Measurements from ENCODE around the gene ELAVL1. TPM values are rescaled to one million over a fixed set of nuclear protein-coding genes. Genes with fewer than 3 reads are reported as not detected.

Gene ELAVL1
- total and polyA plus RNA-seq, 2 of the 13 experiments (the other 11 are each of a cell fraction or from before 2014, with no cell fraction given) = 27.9 to 38.4 TPM

GRCh38 chr19:8001995-8002849 lies 3.2 kb downstream of the ELAVL1 start (continued):
- TF ChIP-seq SMAD9 (CRISPR knock-in tag; IDR thresholded peaks at IDR 0.05) (0 out of 2 replicates have a peak, but pooled peaks have one; percentile 34), ZNF773 (CRISPR knock-in tag; IDR thresholded peaks at IDR 0.05; ENCODE audit: borderline replicate concordance) (no peak), CENPX (CRISPR knock-in tag; IDR thresholded peaks at IDR 0.05) (no peak), KAT8 (CRISPR knock-in tag; IDR thresholded peaks at IDR 0.05) (peak; percentile 53; the same call in 1 of the 2 replicates), ZNF121 (CRISPR knock-in tag; IDR thresholded peaks at IDR 0.05) (no peak), RBFOX2 (IDR thresholded peaks at IDR 0.05; ENCODE audit: low read depth, low read length) (no peak), DMAP1 (CRISPR knock-in tag; IDR thresholded peaks at IDR 0.05) (no peak), KDM5B (CRISPR knock-in tag; IDR thresholded peaks at IDR 0.05; ENCODE audit: borderline replicate concordance) (peak; percentile 68; the same call in 1 of the 2 replicates), SCMH1 (CRISPR knock-in tag; IDR thresholded peaks at IDR 0.05; ENCODE audit: borderline replicate concordance) (no peak), KLF11 (CRISPR knock-in tag; IDR thresholded peaks at IDR 0.05) (no peak), ZNF510 (CRISPR knock-in tag; IDR thresholded peaks at IDR 0.05; ENCODE audit: low read depth) (no peak), NR2C2 (CRISPR knock-in tag; IDR thresholded peaks at IDR 0.05; ENCODE audit: borderline replicate concordance) (no peak), ZNF275 (CRISPR knock-in tag; IDR thresholded peaks at IDR 0.05; ENCODE audit: borderline replicate concordance) (no peak), AGO2 (optimal IDR thresholded peaks at IDR 0.05; ENCODE audit: low read depth, low read length) (peak; percentile 28), RXRA (CRISPR knock-in tag; IDR thresholded peaks at IDR 0.05) (peak; percentile 57; the same call in 1 of the 2 replicates)
- TF ChIP-seq, protein P1, sequence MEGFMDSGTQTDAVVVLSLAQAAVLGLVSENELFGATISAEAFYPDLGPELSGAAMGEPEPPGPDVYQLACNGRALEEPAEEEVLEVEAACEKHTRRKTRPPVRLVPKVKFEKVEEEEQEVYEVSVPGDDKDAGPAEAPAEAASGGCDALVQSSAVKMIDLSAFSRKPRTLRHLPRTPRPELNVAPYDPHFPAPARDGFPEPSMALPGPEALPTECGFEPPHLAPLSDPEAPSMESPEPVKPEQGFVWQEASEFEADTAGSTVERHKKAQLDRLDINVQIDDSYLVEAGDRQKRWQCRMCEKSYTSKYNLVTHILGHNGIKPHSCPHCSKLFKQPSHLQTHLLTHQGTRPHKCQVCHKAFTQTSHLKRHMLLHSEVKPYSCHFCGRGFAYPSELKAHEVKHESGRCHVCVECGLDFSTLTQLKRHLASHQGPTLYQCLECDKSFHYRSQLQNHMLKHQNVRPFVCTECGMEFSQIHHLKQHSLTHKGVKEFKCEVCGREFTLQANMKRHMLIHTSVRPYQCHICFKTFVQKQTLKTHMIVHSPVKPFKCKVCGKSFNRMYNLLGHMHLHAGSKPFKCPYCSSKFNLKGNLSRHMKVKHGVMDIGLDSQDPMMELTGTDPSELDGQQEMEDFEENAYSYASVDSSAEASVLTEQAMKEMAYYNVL (CRISPR knock-in tag; IDR thresholded peaks at IDR 0.05; ENCODE audit: borderline replicate concordance) = peak; percentile 64; the same call in 1 of the 2 replicates
- TF ChIP-seq, protein P2, sequence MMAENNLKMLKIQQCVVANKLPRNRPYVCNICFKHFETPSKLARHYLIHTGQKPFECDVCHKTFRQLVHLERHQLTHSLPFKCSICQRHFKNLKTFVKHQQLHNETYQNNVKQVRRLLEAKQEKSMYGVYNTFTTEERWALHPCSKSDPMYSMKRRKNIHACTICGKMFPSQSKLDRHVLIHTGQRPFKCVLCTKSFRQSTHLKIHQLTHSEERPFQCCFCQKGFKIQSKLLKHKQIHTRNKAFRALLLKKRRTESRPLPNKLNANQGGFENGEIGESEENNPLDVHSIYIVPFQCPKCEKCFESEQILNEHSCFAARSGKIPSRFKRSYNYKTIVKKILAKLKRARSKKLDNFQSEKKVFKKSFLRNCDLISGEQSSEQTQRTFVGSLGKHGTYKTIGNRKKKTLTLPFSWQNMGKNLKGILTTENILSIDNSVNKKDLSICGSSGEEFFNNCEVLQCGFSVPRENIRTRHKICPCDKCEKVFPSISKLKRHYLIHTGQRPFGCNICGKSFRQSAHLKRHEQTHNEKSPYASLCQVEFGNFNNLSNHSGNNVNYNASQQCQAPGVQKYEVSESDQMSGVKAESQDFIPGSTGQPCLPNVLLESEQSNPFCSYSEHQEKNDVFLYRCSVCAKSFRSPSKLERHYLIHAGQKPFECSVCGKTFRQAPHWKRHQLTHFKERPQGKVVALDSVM (CRISPR knock-in tag; IDR thresholded peaks at IDR 0.05) = peak; percentile 65; the same call in 1 of the 2 replicates
- TF ChIP-seq, protein P3, sequence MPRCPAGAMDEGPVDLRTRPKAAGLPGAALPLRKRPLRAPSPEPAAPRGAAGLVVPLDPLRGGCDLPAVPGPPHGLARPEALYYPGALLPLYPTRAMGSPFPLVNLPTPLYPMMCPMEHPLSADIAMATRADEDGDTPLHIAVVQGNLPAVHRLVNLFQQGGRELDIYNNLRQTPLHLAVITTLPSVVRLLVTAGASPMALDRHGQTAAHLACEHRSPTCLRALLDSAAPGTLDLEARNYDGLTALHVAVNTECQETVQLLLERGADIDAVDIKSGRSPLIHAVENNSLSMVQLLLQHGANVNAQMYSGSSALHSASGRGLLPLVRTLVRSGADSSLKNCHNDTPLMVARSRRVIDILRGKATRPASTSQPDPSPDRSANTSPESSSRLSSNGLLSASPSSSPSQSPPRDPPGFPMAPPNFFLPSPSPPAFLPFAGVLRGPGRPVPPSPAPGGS (CRISPR knock-in tag; IDR thresholded peaks at IDR 0.05) = 0 out of 2 replicates have a peak, but pooled peaks have one; percentile 40
- TF ChIP-seq, protein P4, sequence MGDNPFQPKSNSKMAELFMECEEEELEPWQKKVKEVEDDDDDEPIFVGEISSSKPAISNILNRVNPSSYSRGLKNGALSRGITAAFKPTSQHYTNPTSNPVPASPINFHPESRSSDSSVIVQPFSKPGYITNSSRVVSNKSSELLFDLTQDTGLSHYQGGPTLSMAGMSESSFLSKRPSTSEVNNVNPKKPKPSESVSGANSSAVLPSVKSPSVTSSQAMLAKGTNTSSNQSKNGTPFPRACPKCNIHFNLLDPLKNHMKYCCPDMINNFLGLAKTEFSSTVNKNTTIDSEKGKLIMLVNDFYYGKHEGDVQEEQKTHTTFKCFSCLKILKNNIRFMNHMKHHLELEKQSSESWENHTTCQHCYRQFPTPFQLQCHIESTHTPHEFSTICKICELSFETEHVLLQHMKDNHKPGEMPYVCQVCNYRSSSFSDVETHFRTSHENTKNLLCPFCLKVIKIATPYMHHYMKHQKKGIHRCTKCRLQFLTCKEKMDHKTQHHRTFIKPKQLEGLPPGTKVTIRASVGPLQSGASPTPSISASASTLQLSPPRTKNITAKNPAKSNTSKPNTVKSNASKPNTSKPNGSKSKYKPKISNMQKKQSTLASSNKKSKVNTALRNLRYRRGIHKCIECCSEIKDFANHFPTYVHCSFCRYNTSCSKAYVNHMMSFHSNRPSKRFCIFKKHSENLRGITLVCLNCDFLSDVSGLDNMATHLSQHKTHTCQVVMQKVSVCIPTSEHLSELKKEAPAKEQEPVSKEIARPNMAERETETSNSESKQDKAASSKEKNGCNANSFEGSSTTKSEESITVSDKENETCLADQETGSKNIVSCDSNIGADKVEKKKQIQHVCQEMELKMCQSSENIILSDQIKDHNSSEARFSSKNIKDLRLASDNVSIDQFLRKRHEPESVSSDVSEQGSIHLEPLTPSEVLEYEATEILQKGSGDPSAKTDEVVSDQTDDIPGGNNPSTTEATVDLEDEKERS (CRISPR knock-in tag; IDR thresholded peaks at IDR 0.05) = 0 out of 2 replicates have a peak, but pooled peaks have one; percentile 12
